Bronchial epithelial cell (primary cell): ENCODE measurements around the gene SF3B3. TPM values are rescaled to one million over a fixed set of nuclear protein-coding genes. Genes with fewer than 3 reads are reported as not detected.
"Not testable (repeated sequence)": the region's sequence is repeated elsewhere in the genome, so short reads cannot be mapped to it uniquely, and the experiment has no call there.

ENCODE experiments used
- DNase-seq: peaks from one replicate; pipeline ENCODE4 v3.0.0-alpha.2; 2010; ENCODE audit warnings: low read depth
- FAIRE-seq: peaks from 2 replicates; lab custom pipeline; 2011; peaks lifted over from hg19 to GRCh38; lab: Jason Lieb, UNC
- H3K27me3 ChIP-seq: 2 replicates; pipeline ENCODE4 v1.5.1; 2011; ENCODE audit warnings: low read length; ENCODE audit not compliant: control insufficient read depth, insufficient read depth
- H3K36me3 ChIP-seq: 2 replicates; pipeline ENCODE4 v1.5.1; 2011; ENCODE audit warnings: low read length; ENCODE audit not compliant: control insufficient read depth, insufficient read depth
- H3K4me3 ChIP-seq: 2 replicates; pipeline ENCODE4 v1.5.1; 2011; ENCODE audit warnings: mild to moderate bottlenecking, low read depth, low read length, control low read depth
- CTCF ChIP-seq: IDR thresholded peaks from 2 replicates; pipeline ENCODE4 v1.5.1; 2011; ENCODE audit warnings: mild to moderate bottlenecking, moderate library complexity, low read length, control low read depth, inconsistent platforms; ENCODE audit not compliant: insufficient read depth, severe bottlenecking
- total RNA-seq: library from RNA; depleted of rRNA; stranded (reverse); fragments of >200 nt; gene quantifications from 2 replicates; pipeline ENCODE4 v1.2.1, GENCODE V29; 2014

SF3B3 gene
- total RNA-seq, 1 donor from 2014 or later = 80.6 TPM

GRCh38 chr16:70520612-70521297 is 2.9 kb upstream of the SF3B3 start:
- FAIRE-seq (no peak), DNase-seq (peak; percentile 59)
- H3K27me3 ChIP-seq = no peaks in the 10 kb centered on the region
- TF ChIP-seq CTCF = no peak
- no peak overlapping the region for H3K4me3 ChIP-seq
- H3K36me3 ChIP-seq = peaks cover 9% of the 10 kb centered on the region

GRCh38 chr16:70522216-70523075 is 1.2 kb upstream of the SF3B3 start:
- Histone ChIP-seq H3K36me3 (peaks cover 9% of the 10 kb centered on the region), H3K4me3 (peak overlapping the region; percentile 87), H3K27me3 (no peaks in the 10 kb centered on the region)
- FAIRE-seq (no peak), DNase-seq (no peak)
- no peak for TF ChIP-seq CTCF

- TF ChIP-seq CTCF = no peak
- no peaks in the 10 kb centered on the region for H3K27me3 ChIP-seq
- FAIRE-seq = no peak
- DNase-seq = peak; percentile 68
- H3K4me3 ChIP-seq = peak within 1 kb of the TSS; percentile 87
- H3K36me3 ChIP-seq = peaks cover 5% of the 10 kb centered on the region
These were observed 407 bp upstream of the SF3B3 start, which contains the start of gene COG4 for GRCh38 chr16:70523076-70523742. Gene COG4, minus strand, starts transcription at chr16:70523554. Its CDS starts 11 bp downstream, at chr16:70523543.

GRCh38 chr16:70524399-70524825 is 796 bp downstream of the SF3B3 start:
- FAIRE-seq, H3K27me3 ChIP-seq, DNase-seq, H3K36me3 ChIP-seq: not testable (repeated sequence)
- H3K4me3 ChIP-seq = peak overlapping the region; percentile 87

GRCh38 chr16:70526403-70526802 is 2.8 kb downstream of the SF3B3 start:
- no peak overlapping the region for H3K4me3 ChIP-seq
- FAIRE-seq = no peak
- DNase-seq = no peak
- no peak for TF ChIP-seq CTCF
- no peaks in the 10 kb centered on the region for H3K27me3 ChIP-seq
- H3K36me3 ChIP-seq = peaks cover 11% of the 10 kb centered on the region
